Activated CD8-positive, alpha-beta memory T cell treated with anti-CD3 and anti-CD28 coated beads for 4 hours (primary cell): ENCODE measurements around the gene DOCK4.

Experiments
- DNase-seq, 2 donors: peaks; one replicate each; pipeline ENCODE4 v3.0.0-alpha.2; 2020; ENCODE audit warnings: low read depth in 2 of 2

DOCK4 gene

GRCh38 chr7:111860248-111860647, 346.0 kb downstream of the DOCK4 start:
- no peak for DNase-seq

DNA sequence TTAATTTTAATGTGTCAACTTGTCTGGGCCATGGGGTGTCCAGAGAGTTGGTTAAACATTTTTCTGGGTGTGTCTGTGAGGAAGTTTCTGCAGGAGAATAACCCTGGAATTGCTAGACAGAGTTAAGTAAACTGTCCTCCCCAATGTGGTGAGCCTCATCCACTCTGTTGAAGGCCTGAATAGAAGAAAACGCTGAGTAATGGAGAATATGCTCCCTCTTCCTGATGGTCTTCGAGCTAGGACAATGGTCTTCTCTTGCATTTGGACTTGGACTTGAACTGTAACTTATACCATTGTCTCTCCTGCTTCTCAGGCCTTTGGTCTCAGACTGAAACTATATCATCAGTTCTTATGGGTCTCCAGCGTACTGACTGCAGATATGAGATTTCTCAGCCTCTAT, 347.9 kb downstream of the DOCK4 start:
- no peak for DNase-seq

DNA sequence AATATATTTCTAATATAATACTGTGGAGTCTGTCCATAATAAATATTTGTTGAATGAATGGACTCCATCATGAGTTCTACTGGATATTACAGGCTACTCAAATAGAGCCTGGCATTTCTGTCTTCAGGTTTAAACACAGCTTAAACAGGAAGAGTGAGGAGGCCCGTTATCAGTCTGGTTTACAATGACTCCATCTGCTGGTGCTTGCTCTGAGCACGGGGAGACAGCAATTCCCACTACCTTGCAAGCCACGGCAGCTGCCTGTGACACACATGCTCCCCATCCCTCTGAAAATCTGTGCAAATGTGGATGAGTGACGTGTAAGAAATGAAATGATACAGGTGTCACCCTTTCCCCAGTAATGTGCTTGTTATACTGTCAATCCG, 350.4 kb downstream of the DOCK4 start:
- DNase-seq = no peak

- DNase-seq = no peak
These were observed 350.9 kb downstream of the DOCK4 start for GRCh38 chr7:111855161-111855841.

- DNase-seq = no peak
These were observed 352.8 kb downstream of the DOCK4 start for GRCh38 chr7:111853201-111853990.

- no peak for DNase-seq
These were observed 354.1 kb downstream of the DOCK4 start for GRCh38 chr7:111852081-111852480.

GRCh38 chr7:111846898-111847297, 359.3 kb downstream of the DOCK4 start:
- DNase-seq = no peak

DNA sequence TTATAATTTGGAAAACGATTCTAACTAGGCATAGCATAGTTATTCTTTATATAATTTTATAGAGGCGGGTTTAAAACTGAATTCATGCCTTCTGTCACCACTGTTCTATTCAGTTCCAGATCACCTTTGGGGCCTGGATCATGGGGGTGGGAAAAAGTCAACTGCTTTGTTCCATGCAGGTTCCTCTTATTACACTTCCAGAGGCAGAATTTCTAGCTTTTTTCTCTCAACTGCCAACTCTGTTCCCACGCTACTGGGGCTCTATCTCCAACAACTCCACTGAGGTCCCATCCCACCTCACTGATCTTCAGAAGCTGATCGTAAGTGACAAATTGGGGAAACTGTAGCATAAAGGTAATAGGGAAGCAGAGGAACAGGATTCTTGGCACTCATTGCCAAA, 360.3 kb downstream of the DOCK4 start:
- DNase-seq = no peak

DNA sequence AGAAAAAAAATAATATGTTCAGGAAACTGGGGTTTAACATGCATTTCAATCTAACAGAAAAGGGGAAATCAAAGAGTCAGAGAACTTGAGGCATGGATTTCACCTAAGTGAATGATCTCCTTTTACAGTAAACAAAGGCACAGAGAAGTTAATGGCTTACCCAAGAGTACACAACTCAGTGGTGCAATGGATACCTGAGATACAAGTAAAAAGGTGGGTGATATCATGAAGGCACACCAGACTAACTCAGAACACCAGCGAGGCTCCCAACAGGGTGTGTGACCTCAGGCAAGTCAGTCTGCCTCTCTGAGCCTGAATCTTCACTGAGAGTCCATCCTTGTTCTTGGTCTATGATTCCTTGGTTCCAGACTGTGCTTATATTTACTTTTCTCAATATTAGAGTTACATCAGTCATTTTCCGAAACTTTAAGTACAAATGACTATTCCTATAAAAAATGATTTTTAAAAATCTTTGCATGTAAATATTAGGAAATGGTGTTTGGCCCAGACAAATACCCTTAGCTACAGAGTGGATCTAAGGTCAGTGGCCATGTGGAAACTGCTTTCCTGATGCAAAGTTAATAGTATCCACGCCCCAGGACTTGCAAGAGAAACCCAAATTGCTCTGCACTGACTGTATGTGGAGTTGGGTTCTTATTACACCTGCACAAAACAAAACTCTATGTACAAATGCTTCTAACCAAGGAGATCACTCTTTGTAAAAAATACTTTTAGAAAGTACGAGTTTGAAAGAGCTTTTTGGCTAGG, 361.1 kb downstream of the DOCK4 start:
- no peak for DNase-seq

DNA sequence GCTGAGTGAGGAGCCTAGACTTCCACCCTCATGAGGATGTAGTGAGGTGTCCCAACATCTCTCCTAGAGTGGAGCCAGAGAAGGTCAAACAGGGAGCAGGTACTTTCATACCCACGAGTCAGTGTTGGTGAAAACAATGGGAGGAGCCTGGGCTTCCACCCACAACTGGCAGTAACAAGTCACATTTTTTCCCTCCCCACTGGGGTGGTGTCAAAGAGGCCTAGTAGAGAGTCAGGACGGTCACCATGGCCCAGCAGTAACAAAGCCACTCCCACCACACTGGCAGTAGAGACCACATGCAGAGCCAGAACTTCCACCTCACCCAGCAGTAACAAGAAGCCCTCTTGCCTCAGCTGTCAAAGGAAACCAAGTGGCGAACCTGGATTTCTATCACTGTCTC, 363.7 kb downstream of the DOCK4 start:
- no peak for DNase-seq

DNA sequence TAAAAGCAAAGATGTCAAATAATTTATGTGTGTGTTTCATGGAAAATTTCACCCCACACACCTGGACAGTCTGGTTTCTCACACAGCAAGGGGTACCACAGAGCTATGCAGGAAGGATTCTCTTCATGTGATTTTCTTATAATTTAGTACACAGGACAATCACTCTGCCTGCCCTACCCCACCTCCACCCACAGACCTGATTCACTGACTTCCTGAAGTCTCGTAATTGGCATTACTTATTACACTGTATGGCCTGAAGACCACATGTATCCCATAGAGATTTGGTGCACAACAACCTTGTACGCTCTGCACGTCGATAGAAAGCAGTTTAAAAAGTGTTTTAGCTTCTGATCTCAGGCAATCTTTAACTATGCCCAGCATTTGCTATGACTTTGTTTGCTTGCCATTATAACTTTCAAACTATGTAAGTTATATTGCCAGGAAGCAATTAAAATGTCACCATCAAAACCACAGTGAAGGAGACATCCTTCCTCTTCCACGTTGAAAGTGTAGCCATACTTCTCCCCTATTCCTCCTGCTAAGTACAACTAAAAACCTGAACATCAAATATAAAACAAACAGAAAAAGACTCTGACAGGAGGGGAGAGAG, 364.5 kb downstream of the DOCK4 start:
- DNase-seq = no peak

GRCh38 chr7:111840528-111840927, 365.7 kb downstream of the DOCK4 start:
- no peak for DNase-seq

DNA sequence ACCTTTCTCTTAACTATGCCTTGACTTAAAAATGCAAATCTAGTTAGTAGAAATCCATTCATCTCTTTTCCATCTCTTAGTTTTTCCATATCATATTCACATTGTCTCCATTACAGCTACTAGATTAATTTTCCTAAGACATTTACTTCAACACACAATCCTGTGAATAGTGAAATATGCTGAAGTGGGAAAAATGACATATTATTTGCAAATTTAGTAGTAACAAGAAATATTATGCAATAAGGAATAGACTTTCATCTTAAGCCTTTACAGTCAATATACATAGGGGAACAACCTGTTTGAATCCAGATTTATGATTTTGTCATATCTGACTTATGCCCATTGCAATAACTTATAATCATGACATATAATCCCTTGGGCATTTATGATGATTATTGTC, 366.9 kb downstream of the DOCK4 start:
- no peak for DNase-seq

GRCh38 chr7:111836592-111836991, 369.6 kb downstream of the DOCK4 start:
- DNase-seq = no peak

DNA sequence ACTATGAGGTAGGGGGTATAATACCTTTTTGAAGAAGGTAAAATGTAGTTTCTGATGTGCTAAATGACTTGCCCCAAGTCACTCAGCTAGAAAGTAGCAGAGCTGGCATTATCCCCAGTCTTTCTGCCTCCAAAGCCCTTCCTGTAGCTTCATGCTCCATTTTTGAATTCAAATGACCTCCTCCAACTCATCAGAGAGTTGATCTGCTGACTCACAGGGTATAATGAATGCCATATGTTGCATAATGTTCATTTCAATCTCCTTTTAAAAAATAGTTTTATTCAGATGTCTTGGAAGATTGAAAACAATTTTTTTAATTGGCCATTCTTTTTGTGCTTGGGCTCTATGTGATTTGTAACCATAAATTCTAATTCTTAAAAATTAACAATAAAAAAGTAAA, 371.1 kb downstream of the DOCK4 start:
- DNase-seq = no peak

DNA sequence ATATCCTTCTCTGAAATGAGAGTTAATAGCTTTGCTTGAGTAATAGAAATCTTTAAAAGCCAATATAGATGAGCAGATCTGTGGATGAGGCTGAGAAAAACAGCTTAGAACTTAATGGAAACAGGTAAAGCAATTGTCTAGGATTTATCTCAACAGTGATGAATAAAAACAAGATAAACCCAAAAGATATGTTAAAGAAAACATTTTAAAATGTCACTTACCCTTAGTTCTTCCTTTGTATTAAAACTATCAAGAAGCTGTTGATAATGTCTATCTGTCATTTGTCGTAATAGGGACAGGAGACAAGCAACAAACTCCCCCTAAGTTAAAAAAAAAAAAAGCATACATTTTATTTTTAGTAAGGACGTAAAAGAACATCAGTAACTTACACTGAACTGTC, 371.8 kb downstream of the DOCK4 start:
- DNase-seq = no peak

- DNase-seq = no peak
These were observed 372.7 kb downstream of the DOCK4 start for GRCh38 chr7:111833466-111833865.

GRCh38 chr7:111832174-111832573, 374.0 kb downstream of the DOCK4 start:
- no peak for DNase-seq

DNA sequence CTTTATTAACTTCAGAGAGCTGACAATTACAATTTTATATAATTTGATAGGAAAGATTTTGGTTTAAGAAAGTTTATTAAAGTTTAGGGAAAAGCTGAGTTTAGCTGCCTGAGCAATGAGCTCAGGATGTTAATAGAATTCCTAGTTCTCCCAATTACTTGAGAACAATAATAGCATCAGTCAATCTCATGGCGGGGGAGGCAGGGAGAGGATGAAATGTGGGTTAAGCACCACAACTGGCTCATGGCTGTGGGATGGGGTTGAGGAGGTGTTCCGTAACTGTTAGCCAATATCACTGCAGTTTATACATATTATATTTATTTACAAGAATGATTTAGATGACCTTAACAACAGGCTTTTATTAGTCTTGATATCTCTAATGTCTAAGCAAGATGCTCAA, 377.0 kb downstream of the DOCK4 start:
- DNase-seq = no peak

DNA sequence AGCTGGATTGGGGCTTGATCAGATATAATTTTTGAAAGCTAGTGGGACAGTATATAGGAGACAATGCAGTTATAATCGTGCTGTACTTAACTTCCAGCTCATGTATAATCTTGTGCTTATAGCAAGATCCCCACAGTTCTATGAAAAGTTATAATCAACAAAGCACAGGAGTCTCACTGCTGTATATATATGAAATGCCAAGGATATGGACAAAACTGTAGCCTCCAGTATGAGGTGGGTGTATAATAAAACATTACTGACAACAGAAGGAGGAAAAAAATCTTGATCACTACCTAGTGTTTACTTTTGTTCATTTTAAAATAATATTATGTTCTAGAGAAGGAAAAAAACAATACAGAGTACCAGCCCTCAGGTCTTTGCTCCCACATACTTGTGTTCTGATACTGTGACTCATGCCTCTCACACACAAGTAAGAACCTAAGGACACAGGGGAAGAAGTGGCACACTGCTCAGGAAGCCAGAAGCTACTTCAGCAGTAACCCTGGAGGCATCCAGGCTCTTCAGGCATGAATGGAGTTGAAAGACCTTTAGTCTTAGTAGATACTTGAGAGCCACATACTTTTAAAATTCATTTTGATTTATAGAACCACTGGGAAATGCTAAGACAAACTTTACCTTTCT, 378.2 kb downstream of the DOCK4 start:
- DNase-seq = no peak

DNA sequence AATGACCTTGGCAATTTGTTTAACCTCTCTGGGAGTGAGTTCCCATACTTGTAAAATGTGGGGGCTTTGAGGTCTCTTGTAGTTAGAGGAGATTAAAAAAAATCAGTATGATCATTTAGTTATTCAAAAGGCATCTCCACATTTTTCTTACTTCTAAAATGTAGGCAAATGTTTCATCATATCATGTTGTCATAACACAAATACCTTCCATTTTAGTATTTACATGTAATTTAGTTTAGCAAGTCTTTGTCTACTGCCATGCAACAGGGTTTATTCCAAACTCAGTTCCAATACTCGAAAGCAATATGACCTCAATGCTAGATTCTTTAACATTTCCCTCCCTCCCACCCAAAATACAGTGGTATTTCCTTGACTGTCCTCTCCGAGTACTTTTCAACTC, 381.2 kb downstream of the DOCK4 start:
- no peak for DNase-seq

DNA sequence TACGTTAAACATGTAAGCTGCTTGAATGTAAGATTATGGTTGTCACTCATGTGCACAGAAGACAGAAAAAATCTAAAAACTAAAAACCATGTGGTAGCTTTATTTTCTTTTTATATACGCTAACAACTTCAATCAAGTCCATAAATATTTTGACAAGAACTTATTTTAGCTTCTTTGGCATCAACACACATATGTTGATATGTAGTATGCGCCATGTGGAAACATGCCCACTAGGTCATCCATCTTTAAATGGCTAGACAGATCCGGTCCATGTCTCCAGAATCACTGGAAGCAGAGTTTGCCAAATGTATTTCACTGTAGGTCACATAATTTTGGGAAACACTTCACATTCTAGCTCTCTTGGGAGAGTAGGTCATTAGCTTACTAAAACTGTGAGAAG, 382.4 kb downstream of the DOCK4 start:
- no peak for DNase-seq
